Measurements from ENCODE around the gene DHFR. TPM values are rescaled to one million over a fixed set of nuclear protein-coding genes. Genes with fewer than 3 reads are reported as not detected.

Gene DHFR
- total RNA-seq, 1 donor from 2014 or later, result 8.4 TPM

GRCh38 chr5:80655231-80655774, 520 bp upstream of the DHFR start:
- intact Hi-C loops (cut with micrococcal nuclease), result no loop called here
- no peak for DNase-seq
- peak overlapping the region; percentile 100 for H3K27ac ChIP-seq (replicated peaks)
- H3K4me1 ChIP-seq, result peaks cover 23% of the 10 kb centered on the region
- H3K27me3 ChIP-seq (ENCODE audit: low read depth), result no peaks in the 10 kb centered on the region
- no peaks in the 10 kb centered on the region for H3K9me3 ChIP-seq (replicated peaks)
- TF ChIP-seq CTCF (IDR thresholded peaks at IDR 0.05; ENCODE audit: borderline replicate concordance), result no peak
- H3K4me3 ChIP-seq, result peak overlapping the region; percentile 97
- peaks cover 41% of the 10 kb centered on the region for H3K36me3 ChIP-seq

GRCh38 chr5:80654054-80654390, 761 bp downstream of the DHFR start:
- intact Hi-C loops (cut with micrococcal nuclease), result no loop called here
- Histone ChIP-seq H3K9me3 (replicated peaks) (no peaks in the 10 kb centered on the region), H3K4me1 (peaks cover 23% of the 10 kb centered on the region), H3K4me3 (peak overlapping the region; percentile 97), H3K27ac (replicated peaks) (no peak overlapping the region), H3K36me3 (peaks cover 29% of the 10 kb centered on the region), H3K27me3 (ENCODE audit: low read depth) (no peaks in the 10 kb centered on the region)
- DNase-seq, result no peak
- no peak for TF ChIP-seq CTCF (IDR thresholded peaks at IDR 0.05; ENCODE audit: borderline replicate concordance)

- no peaks in the 10 kb centered on the region for H3K9me3 ChIP-seq (replicated peaks)
- H3K27me3 ChIP-seq (ENCODE audit: low read depth), result no peaks in the 10 kb centered on the region
- no peak for TF ChIP-seq CTCF (IDR thresholded peaks at IDR 0.05; ENCODE audit: borderline replicate concordance)
- peaks cover 23% of the 10 kb centered on the region for H3K36me3 ChIP-seq
- DNase-seq, result no peak
- H3K4me3 ChIP-seq, result peak overlapping the region; percentile 97
- H3K4me1 ChIP-seq, result peaks cover 23% of the 10 kb centered on the region
- no peak overlapping the region for H3K27ac ChIP-seq (replicated peaks)
- intact Hi-C loops (cut with micrococcal nuclease), result no loop called here
These were observed 1.3 kb downstream of the DHFR start for GRCh38 chr5:80653502-80653901.

GRCh38 chr5:80646926-80647325, 7.9 kb downstream of the DHFR start:
- Histone ChIP-seq H3K36me3 (peaks cover 23% of the 10 kb centered on the region), H3K27me3 (ENCODE audit: low read depth) (no peaks in the 10 kb centered on the region), H3K27ac (replicated peaks) (no peak overlapping the region), H3K4me1 (no peaks in the 10 kb centered on the region), H3K4me3 (no peak overlapping the region), H3K9me3 (replicated peaks) (no peaks in the 10 kb centered on the region)
- intact Hi-C loops (cut with micrococcal nuclease), result no loop called here
- no peak for TF ChIP-seq CTCF (IDR thresholded peaks at IDR 0.05; ENCODE audit: borderline replicate concordance)
- DNase-seq, result no peak

GRCh38 chr5:80644900-80645299, 9.9 kb downstream of the DHFR start:
- Histone ChIP-seq H3K4me3 (no peak overlapping the region), H3K9me3 (replicated peaks) (no peaks in the 10 kb centered on the region), H3K27me3 (ENCODE audit: low read depth) (no peaks in the 10 kb centered on the region), H3K27ac (replicated peaks) (no peak overlapping the region), H3K4me1 (no peaks in the 10 kb centered on the region), H3K36me3 (peaks cover 38% of the 10 kb centered on the region)
- no peak for TF ChIP-seq CTCF (IDR thresholded peaks at IDR 0.05; ENCODE audit: borderline replicate concordance)
- DNase-seq, result no peak
- intact Hi-C loops (cut with micrococcal nuclease), result no loop called here

All from left ventricle myocardium inferior (tissue), 1 donor.